GM19438 (cell line): ENCODE data around the gene STARD9.
"Not testable (repeated sequence)": the region's sequence is repeated elsewhere in the genome, so short reads cannot be mapped to it uniquely, and the experiment has no call there.

Experiments used
- ATAC-seq: cut with Tn5 transposase; IDR thresholded peaks from one replicate; pipeline ENCODE4 v1.9.1; 2021; ENCODE audit warnings: low read depth; ENCODE audit not compliant: unreplicated experiment

Gene STARD9

GRCh38 chr15:42584031-42584765, 8.8 kb downstream of the STARD9 start:
- ATAC-seq, result no peak

- ATAC-seq, result no peak
Measured at GRCh38 chr15:42590619-42591237, 15.3 kb downstream of the STARD9 start.

- ATAC-seq, result no peak
Measured at GRCh38 chr15:42591238-42591934, 16.0 kb downstream of the STARD9 start.

GRCh38 chr15:42592716-42593115, 17.3 kb downstream of the STARD9 start:
- no peak for ATAC-seq

- ATAC-seq, result no peak
Measured at GRCh38 chr15:42593143-42593542, 17.7 kb downstream of the STARD9 start.

- ATAC-seq, result no peak
Measured at GRCh38 chr15:42594095-42594494, 18.7 kb downstream of the STARD9 start.

- no peak for ATAC-seq
Measured at GRCh38 chr15:42595626-42596240, 20.3 kb downstream of the STARD9 start.

- not testable (repeated sequence) for ATAC-seq
Measured at GRCh38 chr15:42601316-42601715, 25.9 kb downstream of the STARD9 start.

- ATAC-seq, result no peak
Measured at GRCh38 chr15:42602501-42602900, 27.1 kb downstream of the STARD9 start.

GRCh38 chr15:42603978-42604377, 28.6 kb downstream of the STARD9 start:
- no peak for ATAC-seq

- ATAC-seq, result no peak
Measured at GRCh38 chr15:42604894-42605744, 29.7 kb downstream of the STARD9 start.

- ATAC-seq, result no peak
Measured at GRCh38 chr15:42605796-42606195, 30.4 kb downstream of the STARD9 start.

GRCh38 chr15:42608110-42608531, 32.7 kb downstream of the STARD9 start:
- no peak for ATAC-seq

GRCh38 chr15:42608752-42609488, 33.5 kb downstream of the STARD9 start:
- no peak for ATAC-seq

- no peak for ATAC-seq
Measured at GRCh38 chr15:42611532-42611931, 36.1 kb downstream of the STARD9 start.

GRCh38 chr15:42612367-42612912, 37.0 kb downstream of the STARD9 start:
- no peak for ATAC-seq

- ATAC-seq, result no peak
Measured at GRCh38 chr15:42616107-42616506, 40.7 kb downstream of the STARD9 start.

- no peak for ATAC-seq
Measured at GRCh38 chr15:42619656-42620371, 44.4 kb downstream of the STARD9 start.

- no peak for ATAC-seq
Measured at GRCh38 chr15:42621386-42621785, 46.0 kb downstream of the STARD9 start.
